BJ (cell line): ENCODE results near the gene TMEM40. TPM values are rescaled to one million over a fixed set of nuclear protein-coding genes. Genes with fewer than 3 reads are reported as not detected.
A peak's percentile ranks its signal among the peaks of the same experiment; 100 is the strongest.

Experiments
- CTCF ChIA-PET: fragments of 350-600 bp; formaldehyde crosslinking; extraction: SDS; loops from one replicate; lab custom pipeline; 2021; ENCODE audit warnings: antibody characterized with exemption, inconsistent platforms; lab: Yijun Ruan, JAX
- POLR2A ChIA-PET: fragments of 300-600 bp; sonication (Branson Sonifier 250); formaldehyde crosslinking; extraction: SDS; loops from one replicate; lab custom pipeline; 2021; ENCODE audit warnings: antibody characterized with exemption; lab: Charles Lee
- DNase-seq: peaks from one replicate; pipeline ENCODE4 v3.0.0-alpha.2; 2011; ENCODE audit warnings: low read depth
- H3K27me3 ChIP-seq: 2 replicates; pipeline ENCODE4 v1.6.0; 2011; ENCODE audit warnings: low read length; ENCODE audit not compliant: control insufficient read depth, insufficient read depth
- H3K36me3 ChIP-seq: 2 replicates; pipeline ENCODE4 v1.5.1; 2011; ENCODE audit warnings: low read length; ENCODE audit not compliant: control insufficient read depth, insufficient read depth
- H3K4me3 ChIP-seq: 2 replicates; pipeline ENCODE4 v1.5.1; 2011; ENCODE audit warnings: low read depth, mild to moderate bottlenecking, control low read depth, low read length
- CTCF ChIP-seq: IDR thresholded peaks from 2 replicates; pipeline ENCODE4 v1.5.1; 2011; ENCODE audit warnings: low read depth, mild to moderate bottlenecking, control low read depth, inconsistent platforms, low read length, moderate library complexity; ENCODE audit not compliant: insufficient read depth
- polyA plus RNA-seq: library from polyadenylated mRNA; depleted of rRNA; stranded (reverse); fragments of >200 nt; gene quantifications from 2 replicates; pipeline ENCODE4 v1.2.3, GENCODE V29; 2011

The TMEM40 gene
- polyA plus RNA-seq, 1 experiment, result 0.52 TPM

GRCh38 chr3:12719984-12720898 is 38.8 kb downstream of the TMEM40 start:
- Histone ChIP-seq H3K27me3 (no peaks in the 10 kb centered on the region), H3K36me3 (no peaks in the 10 kb centered on the region), H3K4me3 (peak overlapping the region; percentile 39)
- no peak for DNase-seq
- POLR2A ChIA-PET, result interaction anchor here (0.6 to 0.7 kb wide), 2 partner anchors 13 to 109 kb away, joined by 5 to 15 read pairs; no protein-coding TSS in a partner anchor
- CTCF ChIA-PET, result interaction anchor here (0.6 to 4.6 kb wide), 30 partner anchors 10 to 585 kb away, joined by 3 to 37 read pairs (median 4); partner anchors contain the start of genes RAF1 and RPL32
- peak; percentile 94 for TF ChIP-seq CTCF

- Histone ChIP-seq H3K27me3 (no peaks in the 10 kb centered on the region), H3K36me3 (no peaks in the 10 kb centered on the region), H3K4me3 (peak overlapping the region; percentile 39)
- no peak for TF ChIP-seq CTCF
- no peak for DNase-seq
- ChIA-PET POLR2A (no interaction called here), CTCF (interaction anchor here (0.7 to 4.6 kb wide), 27 partner anchors 10 to 584 kb away, joined by 3 to 37 read pairs (median 3); partner anchors contain the start of genes RAF1 and RPL32)
Observed at GRCh38 chr3:12719541-12719940, 39.5 kb downstream of the TMEM40 start.

DNA sequence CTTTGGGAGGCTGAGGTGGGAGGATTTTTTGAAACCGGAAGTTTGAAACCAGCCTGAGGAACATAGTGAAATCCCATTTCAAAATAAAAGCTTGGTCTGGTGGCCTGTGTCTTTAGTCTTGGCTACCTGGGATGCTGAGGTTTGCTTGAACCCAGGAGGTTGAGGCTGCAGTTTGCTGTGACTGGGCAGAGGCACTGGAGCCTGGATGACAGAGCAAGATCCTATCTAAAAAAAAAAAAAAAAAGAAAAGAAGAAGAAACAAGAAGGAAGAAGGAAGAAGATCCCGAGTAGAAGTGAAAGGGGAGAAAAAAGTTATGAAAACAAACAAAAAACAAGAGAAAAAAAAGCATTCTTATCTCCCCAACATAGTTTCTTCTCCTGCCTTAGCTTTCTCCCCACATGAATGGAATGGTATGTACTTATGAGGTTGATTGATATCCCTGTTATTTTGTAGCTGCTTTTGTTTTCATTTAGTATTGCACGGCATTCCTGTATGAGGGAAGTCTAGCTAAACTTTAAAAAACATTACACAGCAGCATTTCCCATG is 42.4 kb downstream of the TMEM40 start:
- H3K36me3 ChIP-seq, result no peaks in the 10 kb centered on the region
- CTCF ChIA-PET, result interaction anchor here (1.1 to 1.6 kb wide), 2 partner anchors 20 to 115 kb away, joined by 3 read pairs; no protein-coding TSS in a partner anchor
- TF ChIP-seq CTCF, result no peak
- H3K27me3 ChIP-seq, result no peaks in the 10 kb centered on the region
- no peak for DNase-seq
- H3K4me3 ChIP-seq, result no peak overlapping the region
- POLR2A ChIA-PET, result no interaction called here

DNA sequence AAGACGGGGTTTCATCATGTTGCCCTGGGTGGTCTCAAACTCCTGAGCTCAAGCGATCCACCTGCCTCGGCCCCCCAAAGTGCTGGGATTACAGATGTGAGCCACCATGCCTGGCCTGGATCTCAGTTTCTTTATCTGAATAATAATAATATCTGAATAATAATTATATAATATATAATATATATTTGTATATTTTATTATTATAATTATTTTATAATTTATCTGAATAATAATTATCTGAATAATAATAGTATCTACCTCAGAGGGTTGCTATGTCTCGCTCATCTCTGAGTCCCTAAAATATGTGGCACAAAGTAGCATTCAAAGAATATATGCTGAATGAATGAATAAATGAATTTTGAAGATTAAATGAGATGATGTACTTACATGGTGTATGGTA is 44.8 kb downstream of the TMEM40 start:
- H3K36me3 ChIP-seq, result no peaks in the 10 kb centered on the region
- no peak overlapping the region for H3K4me3 ChIP-seq
- no peaks in the 10 kb centered on the region for H3K27me3 ChIP-seq
- CTCF ChIA-PET, result interaction anchor here (1.5 kb wide), 1 partner anchor 8 kb away, joined by 6 read pairs; no protein-coding TSS in a partner anchor
- no peak for DNase-seq
- TF ChIP-seq CTCF, result no peak
- POLR2A ChIA-PET, result no interaction called here

DNA sequence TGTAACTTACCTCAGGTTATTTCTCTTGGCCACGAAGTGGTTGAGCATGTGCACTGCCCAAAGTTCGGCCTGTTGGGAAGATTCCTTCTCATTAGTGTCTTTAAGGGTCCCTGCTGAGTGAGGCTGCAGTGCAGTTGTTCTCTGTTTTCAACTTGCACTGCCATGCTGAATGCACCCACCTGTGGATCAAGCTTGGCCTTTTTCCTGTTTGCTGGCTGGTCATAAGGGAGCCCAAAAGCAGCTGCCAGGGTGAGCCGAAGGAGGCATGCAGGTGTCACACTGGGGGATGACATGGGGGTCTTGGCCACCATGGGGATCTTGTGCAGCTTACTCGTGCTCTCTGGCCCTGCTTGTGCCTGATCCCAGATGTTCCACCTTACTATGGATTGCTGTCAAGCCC is 49.0 kb downstream of the TMEM40 start:
- no peak for DNase-seq
- TF ChIP-seq CTCF, result no peak
- Histone ChIP-seq H3K4me3 (no peak overlapping the region), H3K36me3 (no peaks in the 10 kb centered on the region), H3K27me3 (no peaks in the 10 kb centered on the region)
- ChIA-PET POLR2A (no interaction called here), CTCF (interaction anchor here (1.0 to 5.2 kb wide), 4 partner anchors 10 to 14 kb away, joined by 3 to 37 read pairs (median 4); no protein-coding TSS in a partner anchor)
